ENCODE data around the gene TSPAN18.

The TSPAN18 gene

DNA sequence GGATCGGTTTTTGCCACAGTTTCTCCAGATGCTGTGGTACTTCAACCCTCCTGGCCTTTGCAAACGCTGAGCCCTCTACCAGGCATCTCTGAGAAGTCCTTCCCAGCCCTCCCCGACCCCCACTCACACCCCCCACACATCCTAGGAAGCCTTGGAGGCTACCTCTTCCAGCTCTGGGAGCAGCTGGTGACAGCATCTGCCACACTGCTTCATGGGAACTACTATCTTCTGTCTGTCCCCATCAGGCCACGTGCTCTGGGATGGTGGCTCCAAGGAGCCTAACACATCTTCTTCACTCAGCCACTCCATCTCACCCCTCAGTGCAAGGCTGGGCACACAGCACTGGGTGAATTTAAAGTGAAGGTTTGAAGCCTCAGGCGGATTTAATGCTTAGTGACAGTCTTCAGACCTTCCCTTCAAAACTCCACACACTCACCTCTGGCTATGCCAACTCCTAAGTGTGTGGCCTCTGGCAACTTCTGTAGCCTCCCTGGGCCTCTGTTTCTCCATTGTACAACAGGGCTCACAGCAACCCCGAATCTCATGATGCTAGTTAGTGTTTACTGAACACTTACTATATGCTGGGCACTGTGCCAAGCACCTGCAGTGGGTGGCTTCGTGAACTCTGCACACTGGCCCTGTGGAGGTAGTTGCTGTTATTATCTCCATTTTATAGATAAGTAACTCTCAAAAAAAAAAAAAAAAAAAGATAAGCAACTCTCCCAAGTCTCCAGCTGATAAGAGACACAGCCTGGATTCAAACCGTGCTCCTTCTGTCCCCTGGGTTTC, 231.2 kb downstream of the TSPAN18 start:
- DNase-seq (ENCODE audit: low read depth) = no peak

DNA sequence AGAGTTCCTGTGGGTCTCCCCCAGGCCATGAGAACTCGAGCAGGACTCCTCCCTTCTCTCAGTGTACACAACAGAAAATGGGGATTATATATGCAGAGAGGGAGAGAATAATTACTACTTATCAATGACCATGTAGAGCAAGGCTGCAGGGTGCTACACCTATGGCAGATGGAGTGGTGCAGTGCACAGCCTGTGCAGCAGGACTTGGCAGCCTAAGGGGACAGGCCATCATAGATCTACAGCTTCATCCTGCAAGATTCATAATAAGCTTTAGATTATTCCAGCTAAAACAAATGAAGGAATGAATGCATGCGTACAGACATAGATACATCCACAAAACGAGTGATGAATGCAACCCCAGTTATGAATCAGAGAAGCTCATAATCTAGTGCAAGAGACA, 232.3 kb downstream of the TSPAN18 start:
- no peak for DNase-seq (ENCODE audit: low read depth)

DNA sequence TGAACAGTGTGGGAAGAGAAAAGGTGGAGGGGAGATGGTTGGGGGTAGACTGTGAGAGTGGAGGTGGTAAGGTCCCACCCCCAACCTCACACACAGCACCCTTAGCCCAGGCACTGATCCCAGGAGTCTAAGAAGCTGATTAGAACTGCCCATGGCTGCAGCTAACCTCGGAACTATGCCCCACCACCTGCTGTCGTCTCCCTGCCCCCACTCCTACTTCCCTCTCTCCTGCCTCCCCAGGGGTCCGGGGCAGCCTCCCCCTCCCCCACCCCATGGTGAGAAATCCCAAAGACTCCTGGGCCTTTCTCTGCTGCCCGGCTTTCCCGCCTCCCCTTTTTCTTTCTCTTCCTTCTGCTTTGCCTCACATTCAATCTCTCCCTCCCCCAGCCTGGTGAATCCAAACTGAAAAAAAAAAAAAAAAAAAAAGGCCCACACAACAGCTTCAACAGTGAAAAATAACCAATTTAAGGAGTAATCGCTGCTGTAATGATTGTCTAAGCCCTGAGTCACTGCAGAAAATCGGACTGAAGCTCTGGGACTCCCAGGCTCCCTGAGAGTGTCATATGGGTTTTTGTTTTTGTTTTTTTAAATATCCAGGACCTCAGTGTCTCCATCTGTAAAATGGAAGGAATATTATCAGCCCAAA, 233.6 kb downstream of the TSPAN18 start:
- no peak for DNase-seq (ENCODE audit: low read depth)

DNA sequence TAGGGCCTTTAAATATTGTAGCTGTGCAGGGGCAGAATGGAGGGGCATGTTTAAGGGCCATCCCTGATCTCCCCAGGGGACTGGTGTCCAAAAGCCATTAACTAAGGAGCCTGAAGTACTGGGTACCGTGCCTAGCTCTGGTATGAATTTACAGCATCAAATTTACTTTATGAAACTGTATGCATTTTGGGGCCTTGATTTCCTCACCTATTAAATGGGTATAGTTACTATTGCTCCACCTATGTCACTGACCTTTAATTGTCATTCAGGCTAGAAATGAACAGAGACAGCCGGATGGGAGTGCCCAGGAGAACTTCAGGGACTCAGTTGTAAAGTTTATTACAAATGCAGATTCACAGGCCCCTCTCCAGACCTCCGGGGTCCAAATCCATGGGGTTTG, 235.7 kb downstream of the TSPAN18 start:
- DNase-seq (ENCODE audit: low read depth) = no peak

DNA sequence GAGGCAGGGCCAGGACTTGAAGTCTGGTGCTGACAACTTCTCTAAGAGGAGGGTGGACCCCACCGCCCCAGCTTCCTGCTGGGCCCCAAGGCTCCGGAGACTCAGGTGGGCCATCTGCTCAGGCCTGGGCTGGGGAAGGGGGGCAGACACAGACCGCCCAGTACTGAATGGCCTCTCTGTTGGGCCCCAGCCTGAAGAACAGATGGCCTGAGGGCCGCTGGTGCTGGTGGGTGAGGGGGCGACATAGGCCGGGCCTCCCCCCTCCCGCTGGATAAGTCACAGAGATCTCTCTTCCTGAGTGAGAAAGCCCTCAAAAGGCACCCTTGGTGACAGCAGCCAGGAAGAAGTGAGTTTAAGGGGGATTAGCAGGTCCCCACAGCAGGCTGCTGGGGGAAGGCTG, 236.4 kb downstream of the TSPAN18 start:
- DNase-seq (ENCODE audit: low read depth) = no peak

DNA sequence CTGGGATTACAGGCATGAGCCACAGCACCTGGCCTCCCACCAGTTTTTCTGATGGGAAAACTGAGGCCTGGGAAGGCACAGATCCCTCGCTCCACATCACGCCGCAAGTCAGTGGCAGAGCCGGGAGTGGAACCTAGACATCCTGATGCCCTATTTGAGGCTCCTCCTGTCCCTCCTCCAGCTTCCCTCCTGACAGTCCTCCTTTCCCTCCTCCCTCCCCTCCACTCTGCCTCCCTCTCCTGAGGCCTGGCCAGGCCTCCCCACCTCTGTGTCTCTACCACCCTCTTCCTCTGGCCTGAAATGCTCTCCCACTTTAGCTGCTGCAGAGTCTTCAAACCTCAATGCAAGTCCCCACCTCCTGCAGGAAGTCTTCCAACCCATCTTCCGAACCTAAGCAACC, 237.2 kb downstream of the TSPAN18 start:
- DNase-seq (ENCODE audit: low read depth) = no peak

DNA sequence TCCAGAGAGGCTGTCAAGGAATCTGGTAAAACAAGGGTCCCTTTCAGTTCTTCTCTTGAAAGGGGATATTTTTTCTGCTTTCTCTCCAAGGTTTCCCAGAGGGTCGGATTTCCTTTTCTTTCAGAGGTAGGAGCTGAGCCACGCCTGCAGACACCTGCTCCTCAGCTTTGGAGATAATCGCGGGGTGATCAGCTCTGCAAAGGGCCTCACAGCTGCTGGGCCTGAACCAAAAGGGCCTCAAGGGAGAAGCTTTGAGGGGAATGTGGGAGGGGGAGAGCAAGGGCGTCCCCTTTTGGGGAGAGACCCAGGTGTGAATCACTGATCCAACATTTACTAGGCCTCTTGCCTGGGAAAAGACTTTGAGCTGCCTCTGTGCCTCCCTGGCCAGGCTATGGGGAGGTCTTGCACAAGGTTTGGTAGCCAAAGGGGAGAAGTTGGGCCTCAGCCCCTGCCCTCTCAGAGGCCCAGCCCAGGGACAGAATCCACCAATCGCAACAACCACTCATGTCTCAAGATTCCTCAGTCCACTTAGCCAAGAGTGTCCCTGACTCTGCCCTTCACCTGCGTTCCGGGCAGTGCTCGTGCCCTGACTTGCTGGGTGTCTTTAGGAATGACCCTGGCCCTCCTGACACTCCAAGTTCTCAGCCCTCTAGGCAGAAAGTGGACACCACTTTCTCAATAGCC, 237.9 kb downstream of the TSPAN18 start:
- no peak for DNase-seq (ENCODE audit: low read depth)

DNA sequence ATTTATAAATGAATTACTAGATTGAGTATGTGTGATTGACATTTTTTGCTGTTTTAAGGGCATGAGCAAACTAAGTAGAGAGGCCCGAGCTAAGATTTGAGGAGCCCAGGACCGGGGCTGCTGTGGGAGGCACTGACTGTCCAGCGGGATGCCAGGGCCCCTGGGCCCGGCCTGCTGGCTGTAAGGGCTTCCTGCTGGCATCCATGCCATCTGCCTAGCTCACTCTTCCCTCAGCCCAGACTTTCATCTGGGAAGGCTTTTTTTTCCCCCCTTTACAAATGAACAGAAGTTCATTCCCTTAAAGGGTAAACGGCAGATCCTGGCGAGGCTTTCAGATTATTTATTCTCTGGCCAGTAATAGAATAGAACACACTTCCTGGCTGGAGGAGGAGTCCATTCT, 239.9 kb downstream of the TSPAN18 start:
- no peak for DNase-seq (ENCODE audit: low read depth)

DNA sequence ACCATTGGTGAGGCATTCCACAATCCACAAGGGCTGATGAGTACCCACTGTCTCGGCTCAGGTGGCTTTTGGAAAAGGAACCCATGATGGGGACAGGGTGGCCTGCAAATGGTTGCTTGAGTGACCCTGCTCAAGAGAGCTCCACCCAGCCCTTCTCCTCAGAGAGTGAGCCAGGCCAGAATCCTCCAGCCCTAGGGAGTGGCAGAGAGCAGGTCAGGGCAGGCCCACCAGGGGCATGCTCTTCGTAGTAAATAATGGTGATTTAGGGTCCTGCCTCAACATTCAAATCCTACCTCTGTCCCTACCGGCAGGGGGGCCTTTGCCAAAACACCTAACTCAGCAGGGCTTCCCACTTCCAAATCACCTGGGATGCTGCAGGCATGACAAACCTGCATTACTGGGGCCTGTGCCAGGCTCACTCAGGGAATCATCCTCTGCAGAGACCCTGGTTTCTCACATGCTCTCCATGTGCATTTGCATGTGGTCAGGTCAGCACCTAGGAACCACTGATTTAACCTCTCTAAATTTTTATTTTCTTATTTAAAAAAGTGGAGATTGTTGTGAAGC, 241.3 kb downstream of the TSPAN18 start:
- DNase-seq (ENCODE audit: low read depth) = no peak

DNA sequence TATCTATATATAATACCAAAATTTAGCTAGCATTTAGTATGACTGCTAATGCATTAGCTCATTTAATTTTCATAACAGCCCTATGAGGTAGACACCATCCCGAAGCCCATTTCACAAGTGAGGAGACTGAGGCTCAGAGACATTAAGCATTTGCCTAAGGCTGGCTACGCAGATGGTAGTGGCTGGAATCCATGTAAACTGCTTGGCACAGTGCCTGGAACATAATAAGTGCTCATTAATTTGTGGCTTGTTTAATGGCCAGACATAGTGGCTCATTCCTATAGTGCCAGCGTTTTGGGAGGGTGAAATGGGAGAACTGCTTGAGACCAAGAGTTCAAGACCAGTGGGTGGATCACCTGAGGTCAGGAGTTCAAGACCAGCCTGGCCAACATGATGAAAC, 241.7 kb downstream of the TSPAN18 start:
- no peak for DNase-seq (ENCODE audit: low read depth)

DNA sequence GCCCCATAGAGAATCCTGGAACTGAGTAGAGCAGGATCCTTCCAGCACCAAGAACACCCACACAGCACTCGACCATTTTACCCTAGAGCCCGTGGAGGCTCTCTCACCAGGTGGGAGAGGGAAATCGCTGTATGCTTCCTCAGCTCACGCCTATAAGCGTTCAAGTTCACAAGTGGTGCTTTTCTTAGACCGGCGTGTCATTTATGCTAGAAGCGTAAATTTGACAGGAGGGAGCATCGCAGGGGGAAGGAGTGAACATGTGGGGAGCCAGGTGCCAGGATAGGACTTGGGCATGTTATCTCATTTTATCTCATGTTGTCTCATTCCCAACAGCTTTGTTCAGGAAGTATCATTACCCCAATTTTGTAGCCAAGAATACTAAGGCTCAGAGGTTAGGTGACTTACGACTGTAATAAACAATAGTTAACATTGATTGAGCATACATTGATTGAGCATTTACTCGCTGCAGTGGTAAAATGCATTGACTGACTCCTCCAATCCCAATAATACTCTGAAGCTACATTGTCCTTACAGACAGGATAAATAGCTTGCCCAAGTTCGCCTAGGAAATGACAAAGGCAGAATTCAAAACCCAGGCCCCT, 243.0 kb downstream of the TSPAN18 start:
- DNase-seq (ENCODE audit: low read depth) = no peak

DNA sequence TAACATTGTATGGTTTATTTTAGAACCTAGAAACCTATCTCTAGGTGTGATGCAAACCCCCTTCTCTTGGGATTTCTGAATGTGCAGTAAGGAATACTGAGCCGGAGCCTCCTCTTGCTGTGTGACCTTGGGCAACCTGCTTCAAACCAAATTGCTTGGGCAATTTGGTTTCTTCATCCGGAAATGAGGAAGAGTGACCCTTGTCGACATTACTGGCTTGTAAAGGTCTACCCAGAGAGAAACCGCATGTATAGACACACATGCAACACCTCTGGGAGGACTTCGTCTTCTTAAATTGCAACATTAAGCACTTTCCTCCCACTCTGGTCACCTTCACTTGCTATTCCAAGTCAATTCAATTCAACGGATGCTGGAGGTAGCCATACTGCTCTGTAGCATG, 243.5 kb downstream of the TSPAN18 start:
- no peak for DNase-seq (ENCODE audit: low read depth)

DNA sequence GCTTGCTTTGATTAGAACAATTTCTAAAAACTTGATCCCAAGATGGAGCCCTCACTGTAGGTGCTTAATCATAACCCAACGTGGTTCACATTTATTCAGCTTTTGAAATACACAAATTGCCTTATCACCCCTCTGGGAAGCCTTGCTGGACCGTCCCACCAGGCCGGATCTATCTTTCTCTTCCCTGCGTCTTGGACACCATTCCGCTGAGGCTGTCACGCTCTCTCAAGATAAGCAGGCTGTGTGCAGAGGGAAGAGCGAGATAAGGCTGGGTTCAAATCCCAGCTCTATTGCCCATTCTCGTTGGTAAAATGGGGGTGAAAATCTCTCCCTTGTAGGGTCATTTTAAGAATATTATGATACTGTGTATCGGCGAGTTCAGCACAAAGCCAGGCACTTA, 244.4 kb downstream of the TSPAN18 start:
- no peak for DNase-seq (ENCODE audit: low read depth)

DNA sequence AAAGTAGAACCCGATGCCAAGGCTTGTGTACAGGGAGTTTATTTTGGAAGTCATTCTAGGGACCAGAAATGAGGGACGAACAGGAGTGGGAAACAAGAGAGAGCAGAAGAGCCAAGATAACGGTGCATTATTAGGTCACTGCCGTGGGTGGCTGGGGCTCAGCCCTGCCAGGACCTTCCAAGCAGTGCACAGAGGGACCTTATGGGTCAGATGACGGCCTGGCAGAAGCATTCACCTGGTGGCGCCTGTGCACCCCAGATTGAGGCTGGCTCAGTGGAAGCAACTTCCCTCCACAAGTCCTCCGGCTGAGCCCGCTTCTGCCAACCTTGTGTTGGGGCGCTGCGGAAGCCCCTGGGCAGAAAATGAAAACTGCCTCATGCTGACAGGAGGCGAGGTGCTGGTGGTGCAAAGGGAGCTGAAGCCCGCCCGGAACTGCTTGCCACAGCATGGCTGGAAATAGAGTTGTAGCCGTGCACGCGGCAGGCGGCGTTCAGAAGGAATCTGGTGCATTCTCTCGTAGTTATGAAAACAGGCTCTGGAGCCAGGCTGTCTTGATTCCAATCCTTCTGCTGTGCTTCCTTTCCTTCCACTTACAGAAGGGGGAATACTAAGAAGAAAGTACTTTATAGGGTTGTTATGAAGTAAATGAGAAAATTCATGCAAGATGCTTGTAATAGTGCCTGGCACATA, 246.1 kb downstream of the TSPAN18 start:
- no peak for DNase-seq (ENCODE audit: low read depth)

DNA sequence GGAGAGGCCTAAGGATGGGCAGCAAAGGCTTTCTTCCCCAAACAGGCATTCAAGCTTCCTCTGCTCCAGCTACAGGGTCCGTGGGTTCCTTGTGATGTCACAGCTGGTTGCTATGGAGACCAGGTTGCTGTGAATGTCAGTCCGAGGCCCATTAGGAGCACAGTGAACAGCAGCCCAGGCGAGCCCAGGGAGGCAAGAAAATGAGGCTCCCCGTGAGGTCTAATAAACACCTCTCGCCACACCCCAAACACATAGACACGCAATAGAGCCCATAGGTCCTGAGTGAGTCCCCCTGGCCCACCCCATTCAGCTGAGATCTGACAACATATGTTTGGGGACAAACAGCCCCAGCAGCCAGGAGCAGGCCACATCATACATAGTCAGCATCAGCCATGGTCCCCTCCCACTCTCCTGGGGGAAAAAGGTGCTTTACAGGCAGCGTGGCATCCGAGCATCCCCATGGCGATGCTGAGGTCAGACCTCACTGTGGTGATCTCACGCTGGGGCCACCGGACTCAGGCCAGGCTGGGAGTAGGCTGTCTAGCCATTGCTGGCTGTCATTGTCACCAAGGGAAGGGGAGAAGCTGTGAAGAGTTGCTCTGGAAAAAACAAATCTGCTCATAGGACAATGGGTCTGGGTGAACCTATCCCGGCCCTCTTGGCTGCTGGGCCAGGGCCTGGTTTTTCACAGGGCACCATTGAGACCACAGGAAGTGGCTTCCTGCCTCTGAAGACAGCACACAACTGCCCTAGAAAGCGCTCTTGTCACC, 247.1 kb downstream of the TSPAN18 start:
- no peak for DNase-seq (ENCODE audit: low read depth)

DNA sequence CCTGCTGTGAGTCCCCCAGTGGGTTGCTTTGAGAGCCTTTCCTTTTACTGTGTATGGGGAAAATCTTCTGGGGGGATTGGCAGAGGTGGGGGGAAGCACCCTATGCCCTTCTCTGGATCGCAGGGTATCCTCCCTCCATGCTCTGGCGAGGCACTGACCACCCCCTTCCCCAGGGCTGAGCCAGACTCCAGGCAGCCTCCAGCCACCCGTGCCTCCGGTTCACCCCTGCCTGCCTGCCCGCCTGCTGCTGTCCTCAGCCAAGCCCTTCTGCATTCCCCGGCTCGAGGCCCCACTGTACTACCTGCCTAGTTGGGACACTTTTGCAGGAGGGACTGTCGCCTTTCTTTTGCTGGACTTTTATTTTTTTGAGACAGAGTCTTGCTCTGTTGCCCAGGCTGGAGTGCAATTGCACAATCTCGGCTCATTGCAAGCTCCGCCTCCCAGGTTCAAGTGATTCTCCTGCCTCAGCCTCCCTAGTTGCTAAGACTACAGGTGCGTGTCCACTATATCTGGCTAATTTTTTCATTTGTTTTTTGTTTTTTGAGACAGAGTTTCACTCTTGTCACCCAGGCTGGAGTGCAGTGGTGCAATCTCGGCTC, 247.7 kb downstream of the TSPAN18 start:
- DNase-seq (ENCODE audit: low read depth) = no peak

DNA sequence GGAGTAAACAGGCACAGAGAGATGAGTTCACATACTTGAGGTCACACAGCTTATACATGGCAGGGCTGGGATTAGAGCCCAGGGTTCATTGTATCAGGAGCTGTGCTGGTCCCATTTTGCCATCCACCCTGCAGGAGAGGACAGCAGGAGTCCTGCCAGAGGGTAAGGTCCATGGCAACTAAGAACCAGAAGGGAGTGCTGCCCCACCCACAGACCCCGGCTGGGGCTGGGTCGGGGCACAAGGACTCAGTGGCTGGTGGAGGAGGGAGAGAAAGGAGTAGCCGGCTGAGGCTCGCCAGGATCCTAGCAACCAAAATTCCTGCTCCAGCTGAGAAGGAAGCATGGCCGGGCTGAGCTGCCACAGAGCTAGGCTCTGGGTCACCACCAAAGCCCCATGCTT, 249.8 kb downstream of the TSPAN18 start:
- no peak for DNase-seq (ENCODE audit: low read depth)

DNA sequence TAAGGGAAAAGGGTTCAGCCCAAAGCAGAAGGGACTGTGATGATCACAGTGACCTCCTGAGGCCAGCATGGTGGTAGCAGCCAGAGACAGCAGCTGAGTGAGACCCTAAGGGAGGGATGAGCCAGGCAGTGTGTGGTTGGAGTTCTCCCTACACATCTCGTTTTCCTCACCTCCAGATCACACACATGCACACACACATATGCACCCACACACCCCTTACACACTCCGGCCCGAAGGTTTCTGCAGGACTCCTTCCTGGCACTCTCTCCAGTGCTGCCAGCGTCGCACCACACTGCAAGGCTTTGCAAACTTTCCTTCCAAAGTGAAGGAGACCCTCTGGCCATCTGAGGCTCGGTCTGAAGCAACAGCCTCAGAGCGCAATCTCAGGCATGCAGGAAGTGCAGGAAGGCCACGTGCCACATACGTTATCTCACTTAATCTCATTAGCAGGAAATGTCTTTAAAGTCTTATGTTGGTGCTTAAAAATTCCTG, 250.8 kb downstream of the TSPAN18 start:
- DNase-seq (ENCODE audit: low read depth) = no peak

DNA sequence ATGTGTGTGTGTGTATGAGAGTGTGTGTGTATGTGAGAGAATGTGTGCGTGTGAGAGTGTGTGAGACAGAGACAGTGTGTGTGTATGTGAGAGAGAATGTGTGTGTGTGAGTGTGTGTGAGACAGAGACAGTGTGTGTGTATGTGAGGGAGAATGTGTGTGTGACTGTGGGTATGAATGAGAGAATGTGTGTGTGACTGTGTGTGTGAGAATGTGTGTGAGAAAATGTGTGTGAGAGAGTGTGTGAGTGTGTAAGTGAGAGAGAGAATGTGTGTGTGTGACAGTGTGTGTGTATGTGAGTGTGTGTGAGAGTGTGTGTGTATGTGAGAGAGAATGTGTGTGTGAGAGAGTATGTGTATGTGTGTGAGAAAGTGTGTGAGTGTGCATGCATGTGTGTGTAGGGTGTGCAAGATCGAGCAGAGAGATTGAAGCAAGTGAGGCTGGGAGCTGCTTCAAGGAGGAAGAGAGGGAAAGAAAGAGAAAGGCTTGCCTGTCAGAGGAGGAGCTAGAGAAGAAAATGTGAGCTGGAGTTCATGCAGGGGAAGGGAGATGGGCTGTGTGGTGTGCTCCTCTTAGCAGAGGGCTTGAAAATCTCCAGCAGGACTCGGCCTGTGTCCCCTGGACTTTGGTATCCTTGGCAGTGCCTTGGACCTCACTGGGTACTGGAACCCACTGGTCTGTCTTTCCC, 251.7 kb downstream of the TSPAN18 start:
- DNase-seq (ENCODE audit: low read depth) = no peak

DNA sequence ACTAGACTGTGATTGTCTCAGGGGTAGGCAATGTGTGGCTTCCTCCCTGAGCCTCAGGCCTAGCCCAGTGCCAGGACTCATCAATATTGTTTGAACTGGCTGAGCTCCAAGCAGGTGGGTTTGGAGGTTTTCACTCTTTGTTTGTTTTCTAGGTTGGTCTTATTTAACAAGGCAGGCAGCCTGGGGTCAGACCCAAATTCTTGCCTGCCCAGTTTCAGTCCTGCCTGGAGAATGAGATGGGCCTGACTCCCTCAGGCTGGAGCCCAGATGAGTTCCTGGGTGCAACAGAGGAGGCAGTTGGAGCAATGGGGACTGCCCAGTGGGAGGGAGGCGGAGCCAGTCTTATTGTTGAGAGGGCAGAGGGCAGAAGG, 252.2 kb downstream of the TSPAN18 start:
- no peak for DNase-seq (ENCODE audit: low read depth)

Measured in GM04503 (cell line).